Ramos (cell line): ENCODE measurements around the gene ZNF148.

Experiments
- in situ Hi-C: fragments of 300-500 bp; cut with MboI; formaldehyde crosslinking; loops from one replicate; pipeline ENCODE4 v1.14.3; 2022; ENCODE audit warnings: low sequenced_read_pairs; ENCODE audit not compliant: unreplicated experiment

Gene ZNF148

GRCh38 chr3:125232401-125232800, 142.7 kb downstream of the ZNF148 start:
- in situ Hi-C loops: no loop called here

GRCh38 chr3:125231895-125232294, 143.2 kb downstream of the ZNF148 start:
- in situ Hi-C loops: no loop called here

- in situ Hi-C loops: no loop called here
Measured at GRCh38 chr3:125229707-125230106, 145.4 kb downstream of the ZNF148 start.

GRCh38 chr3:125229168-125229567, 146.0 kb downstream of the ZNF148 start:
- in situ Hi-C loops: no loop called here

GRCh38 chr3:125221831-125222230, 153.3 kb downstream of the ZNF148 start:
- in situ Hi-C loops: no loop called here

- in situ Hi-C loops: no loop called here
Measured at GRCh38 chr3:125220727-125221429, 154.2 kb downstream of the ZNF148 start.

- in situ Hi-C loops: no loop called here
Measured at GRCh38 chr3:125220183-125220582, 154.9 kb downstream of the ZNF148 start.

GRCh38 chr3:125219261-125219701, 155.8 kb downstream of the ZNF148 start:
- in situ Hi-C loops: no loop called here

DNA sequence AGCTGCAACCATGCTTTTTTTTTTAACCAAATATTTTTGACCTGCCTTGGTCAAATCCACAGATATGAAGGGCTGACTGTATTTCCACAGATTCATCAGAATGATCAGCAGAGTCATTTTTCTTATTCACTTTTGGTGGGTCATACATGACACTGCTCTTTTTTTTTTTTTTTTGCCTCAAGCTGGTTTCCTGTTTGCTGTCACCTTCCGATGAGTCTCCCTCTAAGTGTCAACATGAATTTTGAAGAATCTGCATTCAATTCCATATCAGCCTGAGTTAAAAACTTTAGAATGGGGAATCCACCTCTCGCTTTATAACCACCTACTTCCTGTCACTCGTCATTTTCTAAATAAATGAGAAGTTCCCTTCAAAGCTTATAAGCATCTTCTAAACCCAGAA, 160.4 kb downstream of the ZNF148 start:
- in situ Hi-C loops: no loop called here

- in situ Hi-C loops: no loop called here
Measured at GRCh38 chr3:125213946-125214542, 161.1 kb downstream of the ZNF148 start.

- in situ Hi-C loops: no loop called here
Measured at GRCh38 chr3:125213364-125213755, 161.8 kb downstream of the ZNF148 start.

DNA sequence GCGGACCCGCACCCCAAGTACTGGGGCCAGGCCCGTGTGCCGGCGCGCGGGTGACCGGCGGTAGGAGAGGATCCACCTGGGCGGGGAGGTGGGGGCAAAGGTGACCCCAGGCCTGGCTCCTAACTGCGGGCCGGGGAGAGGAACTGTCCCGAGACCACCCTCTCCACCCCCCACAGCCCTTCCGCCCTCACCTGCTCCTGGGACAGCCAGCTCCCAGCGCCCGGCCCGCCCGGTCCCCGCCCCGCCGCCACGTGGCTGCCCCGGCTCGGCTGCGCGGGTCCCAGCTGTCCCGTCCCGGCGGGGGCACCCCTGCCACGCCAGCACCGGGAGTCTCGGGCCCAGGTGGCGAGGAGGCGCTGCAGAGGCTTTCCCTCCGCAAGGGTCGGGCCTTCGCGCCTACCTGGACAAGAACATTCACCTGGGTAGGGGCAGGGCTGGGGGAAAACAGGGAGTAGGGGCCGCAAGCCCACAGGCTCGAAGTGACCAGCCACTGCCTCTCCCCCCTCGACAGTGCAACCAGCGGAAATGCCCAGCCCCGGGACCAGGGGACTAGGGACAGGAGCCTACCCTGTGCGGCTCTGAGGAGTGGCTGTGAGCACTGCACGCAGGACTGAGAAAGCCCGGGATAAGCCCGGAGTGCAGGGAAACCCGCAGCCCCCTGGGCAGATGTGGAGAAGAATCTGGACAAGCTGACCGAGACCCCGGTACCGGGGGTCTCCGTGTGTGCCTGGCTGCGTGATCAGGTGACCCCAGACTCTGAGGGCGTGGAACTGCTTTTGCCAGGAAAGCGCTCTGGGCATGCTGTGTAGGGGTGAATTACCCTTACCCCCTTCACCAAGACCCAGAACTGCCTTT, 162.4 kb downstream of the ZNF148 start, which contains the start of gene SLC12A8:
TSS of gene SLC12A8 (minus strand) at position 240 of the 855 bp plus-strand sequence. CDS start 1,399 bp downstream, outside the sequence.
- in situ Hi-C loops: no loop called here

GRCh38 chr3:125212091-125212508, 163.0 kb downstream of the ZNF148 start:
- in situ Hi-C loops: no loop called here

DNA sequence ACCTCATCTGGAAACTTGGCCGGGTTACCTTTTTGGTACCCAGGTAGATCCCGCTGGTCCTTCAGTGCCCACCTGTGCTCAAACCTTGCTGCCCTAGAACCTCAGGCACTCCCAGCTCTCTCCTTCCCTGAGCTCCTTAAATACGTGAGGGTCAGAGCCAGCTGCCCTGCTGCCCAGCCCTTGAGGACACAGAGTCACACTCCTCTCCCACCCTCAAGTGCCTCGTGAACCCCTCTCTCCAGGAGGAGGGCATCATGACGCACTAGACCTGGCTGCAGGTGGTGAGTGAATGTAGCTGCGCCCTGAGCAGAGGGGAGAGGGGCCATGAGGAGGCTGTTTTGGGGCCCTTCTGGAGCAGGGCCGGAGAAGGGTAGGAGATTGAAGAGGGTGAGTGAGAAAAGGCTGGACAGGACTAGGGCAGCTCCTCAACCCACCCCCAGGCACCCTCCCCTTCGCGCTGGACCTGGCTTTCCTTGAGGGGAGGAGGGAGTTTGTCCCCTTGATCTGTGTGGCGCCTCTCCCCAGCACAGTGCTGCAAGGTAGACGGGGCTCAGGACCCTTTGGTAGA, 163.5 kb downstream of the ZNF148 start:
- in situ Hi-C loops: no loop called here

GRCh38 chr3:125207949-125208568, 167.1 kb downstream of the ZNF148 start:
- in situ Hi-C loops: no loop called here

DNA sequence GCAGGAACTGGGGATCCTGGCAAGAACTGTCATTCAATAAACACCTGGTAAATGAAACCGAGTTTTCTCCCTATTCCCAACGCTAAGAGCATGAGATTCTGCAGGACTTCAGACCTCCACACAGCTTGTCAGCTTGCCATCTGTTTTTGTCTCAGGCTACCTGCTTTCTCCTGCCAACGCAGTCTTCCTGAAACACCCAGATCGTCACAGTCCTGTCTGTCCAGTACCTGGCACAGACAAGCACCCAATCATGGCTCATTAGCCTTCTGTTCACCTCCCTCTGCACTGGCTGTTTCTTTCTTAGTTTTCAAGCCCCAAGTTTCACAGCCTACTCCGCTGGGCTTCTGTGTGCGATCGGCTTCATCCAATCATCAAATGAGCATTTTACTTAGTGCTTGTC, 167.6 kb downstream of the ZNF148 start:
- in situ Hi-C loops: no loop called here

DNA sequence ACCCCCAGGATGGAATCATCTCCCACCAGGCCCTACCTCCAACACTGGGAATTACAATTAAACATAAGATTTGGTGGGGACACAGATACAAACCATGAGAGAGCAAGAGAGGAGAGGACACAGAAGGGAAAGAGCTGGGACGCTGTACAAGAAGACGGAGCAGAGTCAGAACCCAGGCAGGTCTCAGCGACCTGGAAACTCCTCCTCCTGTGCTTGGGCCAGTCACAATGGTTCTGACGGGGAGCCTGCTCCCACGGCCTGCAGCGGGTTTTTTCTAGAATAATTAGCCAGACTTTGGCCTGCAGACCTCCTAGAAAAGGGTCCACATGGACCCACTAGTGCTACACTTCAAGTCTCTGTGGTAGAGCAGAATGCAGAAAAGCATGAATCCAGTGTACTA, 168.2 kb downstream of the ZNF148 start:
- in situ Hi-C loops: no loop called here

DNA sequence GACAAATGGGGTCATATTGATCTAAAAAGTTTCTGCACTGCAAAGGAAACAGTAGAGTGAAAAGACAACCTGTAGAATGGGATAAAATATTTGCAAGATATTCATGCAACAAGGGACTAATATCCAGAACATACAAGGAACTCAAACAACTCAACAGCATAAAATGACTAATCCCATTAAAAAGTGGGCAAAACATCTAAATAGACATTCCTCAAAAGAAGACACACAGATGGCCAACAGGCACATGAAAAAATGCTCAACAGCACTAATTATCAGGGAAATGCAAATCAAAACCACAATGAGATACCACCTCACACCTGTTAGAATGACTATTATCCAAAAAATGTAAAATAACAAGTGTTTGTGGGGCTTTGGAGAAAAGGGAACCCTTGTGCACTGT, 171.4 kb downstream of the ZNF148 start:
- in situ Hi-C loops: no loop called here

DNA sequence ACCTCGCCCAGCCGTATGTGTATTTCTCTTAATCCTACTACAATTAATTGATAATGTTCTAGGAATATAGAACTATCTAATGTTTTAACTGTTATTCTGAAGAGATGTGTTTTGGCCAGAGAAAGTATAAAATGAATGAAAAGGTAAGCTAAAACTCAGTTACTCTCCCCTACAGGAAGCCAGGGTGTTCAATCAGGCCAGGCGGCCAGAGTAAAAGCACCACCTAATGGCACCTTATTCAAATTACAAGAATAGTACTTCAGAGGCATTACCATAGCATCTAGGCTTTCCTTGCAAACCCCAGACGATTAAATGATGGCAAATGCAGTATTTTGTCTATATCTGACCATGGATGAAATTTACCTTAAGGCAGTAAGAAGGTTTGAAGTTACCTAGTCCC, 172.9 kb downstream of the ZNF148 start:
- in situ Hi-C loops: no loop called here

DNA sequence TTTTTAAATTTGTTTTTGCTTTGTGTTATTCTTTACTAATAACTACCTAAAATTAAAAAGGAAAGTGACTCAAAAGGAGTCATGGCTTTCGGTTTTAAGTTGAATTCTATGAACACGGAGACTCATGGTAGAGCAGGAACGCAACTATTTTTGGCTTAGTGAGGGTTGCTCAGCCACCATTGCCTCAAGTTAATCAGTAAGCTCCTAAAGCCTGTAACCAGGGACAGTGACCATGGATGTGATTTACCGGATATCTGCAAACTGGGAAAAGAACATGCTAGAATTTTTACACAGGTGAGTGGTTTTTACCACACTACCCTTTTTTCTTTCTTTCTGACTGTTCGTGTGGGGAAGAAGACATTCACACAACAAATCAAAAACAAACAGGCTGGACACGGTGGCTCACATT, 174.4 kb downstream of the ZNF148 start:
- in situ Hi-C loops: no loop called here
